ENCODE measurements around the gene CSMD2. TPM values are rescaled to one million over a fixed set of nuclear protein-coding genes. Genes with fewer than 3 reads are reported as not detected.

Gene CSMD2
- total and polyA plus RNA-seq, 2 donors (not counting 1 experiment from before 2014, with no cell fraction given): 2.2 to 7.6 TPM

- no peaks in the 10 kb centered on the region for H3K4me1 ChIP-seq (ENCODE audit: control insufficient read depth, extremely low read depth, insufficient read depth, low read length)
- H3K4me3 ChIP-seq (replicated peaks in 1 of 4; ENCODE audit: control extremely low read depth in 1 of 4, insufficient read depth in 1 of 4, low read depth in 3 of 4, low read length in 4 of 4): no peak overlapping the region
- no peaks in the 10 kb centered on the region for H3K36me3 ChIP-seq (ENCODE audit: control insufficient read depth, insufficient read depth, low read length)
- H3K27me3 ChIP-seq (ENCODE audit: control insufficient read depth, insufficient read depth, low read length): no peaks in the 10 kb centered on the region
- H4K20me1 ChIP-seq (ENCODE audit: control insufficient read depth, extremely low read depth, insufficient read depth, low read length): no peaks in the 10 kb centered on the region
- no peak overlapping the region for H2AFZ ChIP-seq (ENCODE audit: low read length)
- no peak overlapping the region for H3K9ac ChIP-seq (ENCODE audit: insufficient read depth, low read length)
- no peak overlapping the region for H3K4me2 ChIP-seq (ENCODE audit: extremely low read depth, insufficient read depth, low read length)
- no peak overlapping the region for H3K27ac ChIP-seq (ENCODE audit: insufficient read depth, low read length)
- no peaks in the 10 kb centered on the region for H3K9me3 ChIP-seq (ENCODE audit: control insufficient read depth, insufficient read depth, low read depth, low read length)
- H3K79me2 ChIP-seq (ENCODE audit: control insufficient read depth, insufficient read depth, low read length): no peaks in the 10 kb centered on the region
- TF ChIP-seq CTCF (conservative IDR thresholded peaks at IDR 0.05 in 1 of 2, IDR thresholded peaks at IDR 0.05 in 1 of 2; ENCODE audit: low read depth in 1 of 2, low read length in 2 of 2) (no peak), EZH2 (IDR thresholded peaks at IDR 0.05; ENCODE audit: low read length, missing control alignments) (no peak)
- DNase-seq (ENCODE audit: low read depth in 2 of 2): no peak
These were observed 656.9 kb downstream of the CSMD2 start for GRCh38 chr1:33508151-33508550.

GRCh38 chr1:33507661-33508060 lies 657.4 kb downstream of the CSMD2 start:
- Histone ChIP-seq H3K4me3 (replicated peaks in 1 of 4; ENCODE audit: control extremely low read depth in 1 of 4, insufficient read depth in 1 of 4, low read depth in 3 of 4, low read length in 4 of 4) (no peak overlapping the region), H3K9me3 (ENCODE audit: control insufficient read depth, insufficient read depth, low read depth, low read length) (no peaks in the 10 kb centered on the region), H3K27me3 (ENCODE audit: control insufficient read depth, insufficient read depth, low read length) (no peaks in the 10 kb centered on the region), H3K36me3 (ENCODE audit: control insufficient read depth, insufficient read depth, low read length) (no peaks in the 10 kb centered on the region), H3K9ac (ENCODE audit: insufficient read depth, low read length) (no peak overlapping the region), H4K20me1 (ENCODE audit: control insufficient read depth, extremely low read depth, insufficient read depth, low read length) (no peaks in the 10 kb centered on the region), H2AFZ (ENCODE audit: low read length) (no peak overlapping the region), H3K79me2 (ENCODE audit: control insufficient read depth, insufficient read depth, low read length) (no peaks in the 10 kb centered on the region), H3K27ac (ENCODE audit: insufficient read depth, low read length) (no peak overlapping the region), H3K4me1 (ENCODE audit: control insufficient read depth, extremely low read depth, insufficient read depth, low read length) (no peaks in the 10 kb centered on the region), H3K4me2 (ENCODE audit: extremely low read depth, insufficient read depth, low read length) (no peak overlapping the region)
- no peak for DNase-seq (ENCODE audit: low read depth in 2 of 2)
- no peak for TF ChIP-seq EZH2 (IDR thresholded peaks at IDR 0.05; ENCODE audit: low read length, missing control alignments)
- TF ChIP-seq CTCF (conservative IDR thresholded peaks at IDR 0.05 in 1 of 2, IDR thresholded peaks at IDR 0.05 in 1 of 2; ENCODE audit: low read depth in 1 of 2, low read length in 2 of 2): no peak

- H3K9me3 ChIP-seq (ENCODE audit: control insufficient read depth, insufficient read depth, low read depth, low read length): no peaks in the 10 kb centered on the region
- TF ChIP-seq EZH2 (IDR thresholded peaks at IDR 0.05; ENCODE audit: low read length, missing control alignments) (no peak), CTCF (conservative IDR thresholded peaks at IDR 0.05 in 1 of 2, IDR thresholded peaks at IDR 0.05 in 1 of 2; ENCODE audit: low read depth in 1 of 2, low read length in 2 of 2) (no peak)
- H3K27ac ChIP-seq (ENCODE audit: insufficient read depth, low read length): no peak overlapping the region
- H3K4me2 ChIP-seq (ENCODE audit: extremely low read depth, insufficient read depth, low read length): no peak overlapping the region
- H4K20me1 ChIP-seq (ENCODE audit: control insufficient read depth, extremely low read depth, insufficient read depth, low read length): no peaks in the 10 kb centered on the region
- H3K4me1 ChIP-seq (ENCODE audit: control insufficient read depth, extremely low read depth, insufficient read depth, low read length): no peaks in the 10 kb centered on the region
- no peaks in the 10 kb centered on the region for H3K36me3 ChIP-seq (ENCODE audit: control insufficient read depth, insufficient read depth, low read length)
- no peak overlapping the region for H3K9ac ChIP-seq (ENCODE audit: insufficient read depth, low read length)
- H3K27me3 ChIP-seq (ENCODE audit: control insufficient read depth, insufficient read depth, low read length): no peaks in the 10 kb centered on the region
- H3K4me3 ChIP-seq (replicated peaks in 1 of 4; ENCODE audit: control extremely low read depth in 1 of 4, insufficient read depth in 1 of 4, low read depth in 3 of 4, low read length in 4 of 4): no peak overlapping the region
- H2AFZ ChIP-seq (ENCODE audit: low read length): no peak overlapping the region
- DNase-seq (ENCODE audit: low read depth in 2 of 2): no peak
- H3K79me2 ChIP-seq (ENCODE audit: control insufficient read depth, insufficient read depth, low read length): no peaks in the 10 kb centered on the region
These were observed 661.5 kb downstream of the CSMD2 start for GRCh38 chr1:33503506-33503905.
